NCI-H146 (cell line): ENCODE results near the gene SIGLEC9.

Experiments used
- DNase-seq: peaks from one replicate; lab custom pipeline; 2025; lab: John Stamatoyannopoulos, UW

SIGLEC9 gene

GRCh38 chr19:51124729-51125128, at the start of gene SIGLEC9:
SIGLEC9 (plus strand) TSS chr19:51124906; CDS start chr19:51124975, 69 bp downstream.
- DNase-seq: no peak

GRCh38 chr19:51075998-51076397, 48.7 kb upstream of the SIGLEC9 start:
- DNase-seq: no peak

- no peak for DNase-seq
Measured at GRCh38 chr19:51076631-51077213, 48.0 kb upstream of the SIGLEC9 start.

GRCh38 chr19:51078104-51078503, 46.6 kb upstream of the SIGLEC9 start:
- no peak for DNase-seq

- no peak for DNase-seq
Measured at GRCh38 chr19:51078731-51079130, 46.0 kb upstream of the SIGLEC9 start.

- no peak for DNase-seq
Measured at GRCh38 chr19:51079481-51080110, 45.1 kb upstream of the SIGLEC9 start.

GRCh38 chr19:51081476-51081875, 43.2 kb upstream of the SIGLEC9 start:
- DNase-seq: no peak

GRCh38 chr19:51082611-51083010, 42.1 kb upstream of the SIGLEC9 start, which contains the start of gene KLK14:
KLK14 (minus strand) TSS chr19:51082887; CDS start chr19:51082614, 273 bp downstream.
- DNase-seq: no peak

GRCh38 chr19:51083181-51083580, 41.5 kb upstream of the SIGLEC9 start:
- no peak for DNase-seq

- DNase-seq: no peak
Measured at GRCh38 chr19:51083783-51084182, 40.9 kb upstream of the SIGLEC9 start.

- DNase-seq: no peak
Measured at GRCh38 chr19:51084505-51084904, 40.2 kb upstream of the SIGLEC9 start.

- DNase-seq: no peak
Measured at GRCh38 chr19:51086153-51086850, 38.4 kb upstream of the SIGLEC9 start.

GRCh38 chr19:51089786-51090185, 34.9 kb upstream of the SIGLEC9 start:
- no peak for DNase-seq

GRCh38 chr19:51090471-51090870, 34.2 kb upstream of the SIGLEC9 start:
- DNase-seq: no peak

- no peak for DNase-seq
Measured at GRCh38 chr19:51091126-51091525, 33.6 kb upstream of the SIGLEC9 start.

- DNase-seq: no peak
Measured at GRCh38 chr19:51091895-51092873, 32.5 kb upstream of the SIGLEC9 start.

GRCh38 chr19:51093101-51093500, 31.6 kb upstream of the SIGLEC9 start:
- DNase-seq: no peak

- no peak for DNase-seq
Measured at GRCh38 chr19:51093510-51094345, 31.0 kb upstream of the SIGLEC9 start.

- peak; percentile 46 for DNase-seq
Measured at GRCh38 chr19:51094696-51095279, 29.9 kb upstream of the SIGLEC9 start.

GRCh38 chr19:51096473-51097165, 28.1 kb upstream of the SIGLEC9 start:
- DNase-seq: no peak
